ENCODE data around the gene MRPL33.

- TF ChIP-seq RAD21 (conservative IDR thresholded peaks at IDR 0.05), result no peak
- TF ChIP-seq EP300 (conservative IDR thresholded peaks at IDR 0.05; ENCODE audit: poor library complexity, severe bottlenecking), result no peak
- TF ChIP-seq CTCF (IDR thresholded peaks at IDR 0.05; ENCODE audit: poor library complexity, severe bottlenecking), result no peak
- TF ChIP-seq POLR2AphosphoS5 (IDR thresholded peaks at IDR 0.05), result no peak
- TF ChIP-seq REST (IDR thresholded peaks at IDR 0.05; ENCODE audit: borderline replicate concordance), result no peak
- no peak for TF ChIP-seq EZH2 (IDR thresholded peaks at IDR 0.05; ENCODE audit: borderline replicate concordance, insufficient read depth, low read length, poor library complexity, severe bottlenecking)
- TF ChIP-seq MXI1 (conservative IDR thresholded peaks at IDR 0.05; ENCODE audit: poor library complexity, severe bottlenecking), result no peak
- no peak for TF ChIP-seq SMC3 (conservative IDR thresholded peaks at IDR 0.05; ENCODE audit: poor library complexity)
- TF ChIP-seq TAF1 (IDR thresholded peaks at IDR 0.05; ENCODE audit: low read depth), result no peak
These were observed 5.8 kb upstream of the MRPL33 start for GRCh38 chr2:27765621-27766286.

All from neural cell (in vitro differentiated cells).